Colonic mucosa (tissue), 4 donors: ENCODE measurements around the gene S100A10. TPM values are rescaled to one million over a fixed set of nuclear protein-coding genes. Genes with fewer than 3 reads are reported as not detected.

Experiments used
- DNase-seq: peaks from one replicate; pipeline ENCODE4 v3.0.0-alpha.2; 2020
- H3K27ac ChIP-seq: fragments of 200-600 bp; one replicate; pipeline ENCODE4 v1.8.0; 2021
- H3K27me3 ChIP-seq: fragments of 200-600 bp; one replicate; pipeline ENCODE4 v1.8.0; 2021
- H3K36me3 ChIP-seq: fragments of 200-600 bp; one replicate; pipeline ENCODE4 v1.8.0; 2021
- H3K4me1 ChIP-seq: fragments of 200-600 bp; one replicate; pipeline ENCODE4 v1.8.0; 2021; ENCODE audit warnings: mild to moderate bottlenecking
- H3K4me3 ChIP-seq: fragments of 200-600 bp; one replicate; pipeline ENCODE4 v1.8.0; 2021
- H3K9ac ChIP-seq, 2 donors: one replicate each; pipeline ENCODE4 v1.7.0; 2013; ENCODE audit warnings: control low read depth in 2 of 2, low read depth in 2 of 2, low read length in 2 of 2
- H3K9me3 ChIP-seq: fragments of 200-600 bp; one replicate; pipeline ENCODE4 v1.8.0; 2021
- CTCF ChIP-seq: fragments of 200-600 bp; IDR thresholded peaks from one replicate; pipeline ENCODE4 v1.8.0; 2022; ENCODE audit warnings: antibody characterized with exemption, mild to moderate bottlenecking
- intact Hi-C: fragments of 100-400 bp; cut with DNase I; formaldehyde crosslinking; loops from one replicate; pipeline ENCODE4 v1.14.1; 2022
- total RNA-seq, 2 donors: library from RNA; stranded (reverse); fragmentation: NEBNext Ultra II Directional in 1 of 2; extraction: Animal tissue kit (Norgen Biotek cat#: 25700) in 1 of 2; gene quantifications; one replicate each; pipeline ENCODE4 v1.2.1, GENCODE V29; 2021
- donor health status: healthy.
- donor health status: DM: no; HTN: no; CAD: no.
- donor health status: DM: no; HTN: no; CAD: no.

S100A10 gene
- total RNA-seq, 2 donors from 2014 or later, result 1,313 to 1,485 TPM

GRCh38 chr1:151980287-151981177, 13.1 kb downstream of the S100A10 start:
- peak overlapping the region; percentile 46 for H3K27ac ChIP-seq
- peak; percentile 62 for DNase-seq

GRCh38 chr1:151978922-151979321, 14.7 kb downstream of the S100A10 start:
- DNase-seq, result no peak
- Histone ChIP-seq H3K27ac (no peak overlapping the region), H3K36me3 (no peaks in the 10 kb centered on the region), H3K9ac (no peak overlapping the region), H3K4me3 (no peak overlapping the region), H3K9me3 (no peaks in the 10 kb centered on the region), H3K4me1 (no peaks in the 10 kb centered on the region), H3K27me3 (no peaks in the 10 kb centered on the region)
- TF ChIP-seq CTCF, result no peak
- intact Hi-C loops, result no loop called here

More at GRCh38 chr1:151980287-151981177, 13.1 kb downstream of the S100A10 start:
- Histone ChIP-seq H3K4me3 (no peak overlapping the region), H3K9ac (no peak overlapping the region), H3K36me3 (no peaks in the 10 kb centered on the region), H3K4me1 (peaks cover 5% of the 10 kb centered on the region), H3K27me3 (no peaks in the 10 kb centered on the region), H3K9me3 (no peaks in the 10 kb centered on the region)
- intact Hi-C loops, result no loop called here
- no peak for TF ChIP-seq CTCF

GRCh38 chr1:151977662-151978230, 15.9 kb downstream of the S100A10 start:
- intact Hi-C loops, result no loop called here
- H3K27ac ChIP-seq, result no peak overlapping the region
- no peak overlapping the region for H3K4me3 ChIP-seq
- no peaks in the 10 kb centered on the region for H3K27me3 ChIP-seq
- TF ChIP-seq CTCF, result no peak
- no peak for DNase-seq
- H3K4me1 ChIP-seq, result no peaks in the 10 kb centered on the region
- peak overlapping the region in 1 of 2 donors; percentile 3 for H3K9ac ChIP-seq
- no peaks in the 10 kb centered on the region for H3K36me3 ChIP-seq
- no peaks in the 10 kb centered on the region for H3K9me3 ChIP-seq

GRCh38 chr1:151976858-151977257, 16.8 kb downstream of the S100A10 start:
- no peak overlapping the region for H3K4me3 ChIP-seq

GRCh38 chr1:151976015-151976343, 17.7 kb downstream of the S100A10 start:
- H3K9ac ChIP-seq, result no peak overlapping the region

More at GRCh38 chr1:151976858-151977257, 16.8 kb downstream of the S100A10 start:
- peak; percentile 60 for DNase-seq
- no peaks in the 10 kb centered on the region for H3K9me3 ChIP-seq
- intact Hi-C loops, result no loop called here
- H3K36me3 ChIP-seq, result no peaks in the 10 kb centered on the region
- no peak for TF ChIP-seq CTCF
- H3K9ac ChIP-seq, result no peak overlapping the region
- no peaks in the 10 kb centered on the region for H3K27me3 ChIP-seq
- H3K4me1 ChIP-seq, result peaks cover 6% of the 10 kb centered on the region
- peak overlapping the region; percentile 81 for H3K27ac ChIP-seq

More at GRCh38 chr1:151976015-151976343, 17.7 kb downstream of the S100A10 start:
- Histone ChIP-seq H3K9me3 (no peaks in the 10 kb centered on the region), H3K36me3 (no peaks in the 10 kb centered on the region), H3K4me1 (peaks cover 6% of the 10 kb centered on the region), H3K27ac (peak overlapping the region; percentile 81), H3K4me3 (no peak overlapping the region), H3K27me3 (no peaks in the 10 kb centered on the region)
- no peak for DNase-seq
- intact Hi-C loops, result no loop called here
- TF ChIP-seq CTCF, result no peak
